HG03108 (cell line): ENCODE data around the gene ARMCX4.
"Not testable (repeated sequence)": the region's sequence is repeated elsewhere in the genome, so short reads cannot be mapped to it uniquely, and the experiment has no call there.

Experiments
- ATAC-seq: cut with Tn5 transposase; IDR thresholded peaks from one replicate; pipeline ENCODE4 v1.9.1; 2021; ENCODE audit warnings: moderate library complexity; ENCODE audit not compliant: unreplicated experiment

The ARMCX4 gene

DNA sequence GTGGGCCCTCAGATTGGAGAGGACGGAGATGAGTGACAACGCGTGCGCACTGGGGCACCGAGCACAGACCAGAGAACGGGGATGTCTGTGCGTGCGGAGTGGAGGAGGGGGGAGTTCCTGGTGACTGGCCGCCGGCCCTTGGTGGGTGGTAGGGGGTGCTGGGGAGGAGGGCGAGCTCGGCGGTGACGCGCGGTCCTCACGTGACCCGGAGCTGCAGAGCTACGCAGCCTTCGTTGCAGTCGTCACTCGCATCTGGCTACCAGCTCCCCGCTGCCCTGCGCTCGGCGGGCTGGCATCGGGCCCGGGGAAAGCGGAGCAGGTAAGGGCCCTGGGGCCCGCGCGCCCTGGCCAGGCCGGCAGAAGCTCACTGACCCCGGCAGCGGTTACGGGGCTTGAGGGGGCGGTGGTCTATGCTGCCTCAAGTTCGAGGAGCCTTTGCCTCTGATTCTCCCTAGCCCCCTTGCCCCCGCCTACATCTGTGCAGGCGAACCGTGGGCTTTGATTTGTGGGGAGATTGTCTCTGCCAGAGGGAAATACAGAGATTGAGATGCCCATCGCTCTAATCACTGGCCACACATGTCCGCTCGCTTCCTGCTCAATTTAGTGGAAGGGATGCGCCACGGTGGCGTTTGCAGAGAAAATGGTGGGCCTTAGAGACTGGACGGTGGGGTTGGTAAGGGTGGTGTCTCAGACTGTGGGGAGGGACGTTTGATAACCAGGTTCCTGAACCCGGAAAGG lies at the start of gene ARMCX4:
Gene ARMCX4, plus strand, starts transcription at position 245 of the 738 bp plus-strand sequence. CDS start 3,134 bp downstream, outside the sequence.
- ATAC-seq: no peak

- ATAC-seq: no peak
Observed at GRCh38 chrX:101442085-101442484, 43.2 kb upstream of the ARMCX4 start.

DNA sequence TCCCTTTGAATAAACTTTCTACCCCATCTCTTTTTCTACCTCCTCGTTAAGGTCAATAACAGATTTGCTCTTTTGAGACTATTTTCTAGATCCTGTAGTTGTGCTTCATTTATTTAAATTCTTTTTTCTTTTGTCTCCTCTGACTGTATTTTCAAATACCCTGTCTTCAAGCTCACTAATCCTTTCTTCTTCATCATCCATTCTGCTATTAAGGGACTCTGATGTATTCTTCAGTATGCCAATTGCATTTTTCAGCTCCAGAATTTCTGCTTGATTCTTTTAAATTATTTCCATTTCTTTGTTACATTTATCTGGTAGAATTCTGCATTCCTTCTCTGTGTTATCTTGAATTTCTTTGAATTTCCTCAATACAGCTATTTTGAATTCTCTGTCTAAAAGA lies 36.0 kb upstream of the ARMCX4 start:
- no peak for ATAC-seq

DNA sequence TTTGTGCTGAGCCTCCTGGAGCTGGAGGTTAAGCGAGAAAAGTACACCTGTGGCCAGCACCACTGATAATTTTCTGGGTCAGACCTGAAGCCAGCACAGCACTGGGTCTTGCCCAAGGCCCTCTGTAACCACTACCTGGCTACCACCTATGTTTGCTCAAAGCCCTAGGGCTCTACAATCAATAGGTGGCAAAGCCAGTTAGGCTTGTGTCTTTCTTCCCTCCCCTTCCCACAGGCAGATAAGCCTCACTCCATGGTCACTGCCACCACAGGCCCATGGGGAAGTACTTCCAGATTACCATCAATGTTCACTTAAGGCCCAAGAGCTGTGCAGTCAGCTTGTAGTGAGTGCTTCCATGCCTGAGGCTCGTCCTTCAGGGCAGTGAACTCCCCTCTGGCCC lies 35.2 kb upstream of the ARMCX4 start:
- no peak for ATAC-seq

- no peak for ATAC-seq
Observed at GRCh38 chrX:101450961-101451360, 34.3 kb upstream of the ARMCX4 start.

DNA sequence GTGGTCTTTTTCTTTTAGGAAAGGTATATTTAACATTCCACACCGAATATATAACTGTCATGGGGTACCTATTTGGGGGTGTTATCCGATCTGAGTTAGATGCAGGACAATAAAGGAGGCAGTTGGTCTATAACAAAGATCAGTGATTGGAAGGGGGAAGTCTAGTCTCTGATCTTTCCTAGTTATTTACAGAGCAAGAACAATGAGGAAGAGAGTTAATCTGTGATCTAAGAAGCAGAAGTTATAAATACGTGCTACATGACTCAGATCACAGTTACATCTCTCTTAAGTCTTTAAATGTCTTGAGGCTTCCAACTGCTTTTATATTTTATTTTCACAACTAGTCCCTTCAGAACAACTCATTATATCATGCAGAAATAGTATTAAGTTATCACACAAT lies 33.2 kb upstream of the ARMCX4 start:
- no peak for ATAC-seq

- ATAC-seq: no peak
Observed at GRCh38 chrX:101460669-101461068, 24.6 kb upstream of the ARMCX4 start.

DNA sequence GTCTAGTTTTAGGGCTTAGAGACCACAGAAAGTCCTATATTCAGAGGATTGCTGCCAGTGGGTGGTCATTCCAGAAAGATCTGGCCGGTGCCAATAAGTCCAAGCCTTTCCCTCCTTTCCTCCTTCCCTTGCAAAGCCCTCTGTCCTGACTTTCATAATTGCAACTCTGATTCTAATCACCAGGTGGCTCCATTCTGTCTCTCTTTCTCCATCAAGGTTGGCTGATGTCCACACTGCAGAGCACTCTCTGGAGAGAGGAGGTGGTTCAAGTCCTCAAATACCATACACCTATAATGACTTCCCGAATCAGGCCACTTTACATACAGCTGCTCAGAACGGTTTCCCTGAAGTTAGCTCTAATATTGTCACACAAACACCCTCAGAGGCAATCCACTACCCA lies 22.4 kb upstream of the ARMCX4 start:
- ATAC-seq: no peak

- no peak for ATAC-seq
Observed at GRCh38 chrX:101478366-101478765, 6.9 kb upstream of the ARMCX4 start.

GRCh38 chrX:101482296-101482695 lies 3.0 kb upstream of the ARMCX4 start:
- ATAC-seq: no peak

GRCh38 chrX:101483705-101484104 lies 1.6 kb upstream of the ARMCX4 start:
- no peak for ATAC-seq

- ATAC-seq: no peak
Observed at GRCh38 chrX:101484135-101484534, 1.1 kb upstream of the ARMCX4 start.

DNA sequence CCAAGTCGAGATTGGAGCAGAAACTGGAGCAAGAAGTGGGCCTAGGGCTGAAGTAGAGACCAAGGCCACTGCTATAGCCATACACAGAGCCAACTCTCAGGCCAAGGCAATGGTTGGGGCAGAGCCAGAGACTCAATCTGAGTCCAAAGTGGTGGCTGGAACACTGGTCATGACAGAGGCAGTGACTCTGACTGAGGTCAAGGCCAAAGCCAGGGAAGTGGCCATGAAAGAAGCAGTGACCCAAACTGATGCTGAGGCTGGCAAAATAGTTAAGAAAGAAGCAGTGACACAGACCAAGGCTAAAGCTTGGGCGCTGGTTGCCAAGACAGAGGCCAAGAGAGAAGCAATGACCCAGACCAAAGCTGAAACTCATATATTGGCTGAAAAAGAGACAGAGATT lies 3.5 kb downstream of the ARMCX4 start:
- ATAC-seq: no peak

DNA sequence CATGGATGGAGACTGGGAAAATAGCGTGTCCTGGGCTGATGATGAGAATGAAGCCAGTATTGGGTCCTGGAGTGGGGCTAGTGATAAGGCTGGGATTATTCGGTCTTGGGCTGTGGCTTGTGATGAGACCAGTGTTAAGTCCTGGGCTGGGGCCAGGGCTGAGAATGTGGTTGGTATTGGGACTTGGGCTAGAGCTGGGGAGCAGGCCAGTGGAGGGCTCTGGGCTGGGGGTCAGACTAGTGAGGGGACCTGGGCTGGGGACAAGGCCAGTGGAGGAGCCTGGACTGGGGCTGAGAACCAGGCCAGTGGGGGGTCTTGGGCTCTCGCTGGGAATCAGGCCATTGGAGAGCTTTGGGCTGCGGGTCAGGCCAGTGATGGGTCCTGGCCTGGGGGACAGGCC lies 6.7 kb downstream of the ARMCX4 start:
- no peak for ATAC-seq

- ATAC-seq: no peak
Observed at GRCh38 chrX:101493225-101493624, 8.0 kb downstream of the ARMCX4 start.

- not testable (repeated sequence) for ATAC-seq
Observed at GRCh38 chrX:101502929-101503328, 17.7 kb downstream of the ARMCX4 start.

- no peak for ATAC-seq
Observed at GRCh38 chrX:101507372-101507771, 22.1 kb downstream of the ARMCX4 start.

DNA sequence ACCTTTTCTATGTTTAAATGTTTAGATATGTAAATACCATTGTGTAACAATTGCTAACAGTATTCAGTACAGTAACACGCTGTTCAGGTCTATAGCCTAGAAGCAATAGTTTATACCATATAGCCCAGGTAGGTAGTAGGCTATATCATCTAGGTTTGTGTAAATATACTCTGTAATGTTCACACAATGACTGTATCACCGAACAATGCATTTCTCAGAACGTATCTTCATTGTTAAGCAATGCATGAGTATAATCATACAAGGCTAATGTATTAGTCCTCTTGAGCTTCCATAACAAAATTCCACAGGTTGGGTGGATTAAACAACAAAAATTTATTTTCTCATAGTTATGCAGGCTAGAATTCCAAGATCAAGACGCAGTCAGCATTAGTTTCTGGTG lies 22.7 kb downstream of the ARMCX4 start:
- ATAC-seq: no peak

GRCh38 chrX:101530944-101531343 lies 45.7 kb downstream of the ARMCX4 start:
- no peak for ATAC-seq
